Measurements from ENCODE around the gene ZNF408. TPM values are rescaled to one million over a fixed set of nuclear protein-coding genes. Genes with fewer than 3 reads are reported as not detected.

ZNF408 gene
- total RNA-seq, 1 experiment from 2014 or later = 14.4 TPM

- H2AFZ ChIP-seq (ENCODE audit: low read depth, low read length, poor library complexity, severe bottlenecking) = no peak overlapping the region
- POLR2A ChIA-PET = no interaction called here
- H3K4me2 ChIP-seq (ENCODE audit: low read length) = no peak overlapping the region
- no TSS peak for BruUV-seq (replicated peaks)
- peaks cover 13% of the 10 kb centered on the region for H3K79me2 ChIP-seq (ENCODE audit: insufficient read depth, low read length)
- no peak overlapping the region for H3K4me3 ChIP-seq (replicated peaks in 1 of 2; ENCODE audit: low read depth in 1 of 2, low read length in 2 of 2)
- TF ChIP-seq SRF (IDR thresholded peaks at IDR 0.05; ENCODE audit: low read depth) = no peak
- no peak for TF ChIP-seq SP1 (IDR thresholded peaks at IDR 0.05; ENCODE audit: low read depth)
- TF ChIP-seq, protein P1, sequence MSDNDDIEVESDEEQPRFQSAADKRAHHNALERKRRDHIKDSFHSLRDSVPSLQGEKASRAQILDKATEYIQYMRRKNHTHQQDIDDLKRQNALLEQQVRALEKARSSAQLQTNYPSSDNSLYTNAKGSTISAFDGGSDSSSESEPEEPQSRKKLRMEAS (IDR thresholded peaks at IDR 0.05) = no peak
- no peak for TF ChIP-seq ZFX (IDR thresholded peaks at IDR 0.05)
- TF ChIP-seq ZNF274 (IDR thresholded peaks at IDR 0.05; ENCODE audit: low read depth, low read length) = no peak
- TF ChIP-seq TCF7L2 (IDR thresholded peaks at IDR 0.05; ENCODE audit: borderline replicate concordance, extremely low read depth, insufficient read depth, insufficient read length) = no peak
- no peak for TF ChIP-seq CBX3 (IDR thresholded peaks at IDR 0.05; ENCODE audit: low read depth)
- peaks cover 0 to 13% of the 10 kb centered on the region in 2 experiments; a peak in 1 of 4 replicates for H3K4me1 ChIP-seq (ENCODE audit: control insufficient read depth in 1 of 2, insufficient read depth in 2 of 2, low read length in 2 of 2)
- no peak overlapping the region for H3K9ac ChIP-seq (ENCODE audit: low read length)
- CTCF ChIA-PET = no interaction called here
- DNase-seq (ENCODE audit: low read depth, low spot score) = no peak
- H4K20me1 ChIP-seq (ENCODE audit: insufficient read depth) = no peaks in the 10 kb centered on the region
- intact Hi-C loops (cut with micrococcal nuclease) = no loop called here
- H3K36me3 ChIP-seq (ENCODE audit: control insufficient read depth in 1 of 2, insufficient read depth in 2 of 2, low read length in 2 of 2) = peaks cover 0 to 6% of the 10 kb centered on the region in 2 experiments; a peak in 1 of 4 replicates
- no peaks in the 10 kb centered on the region for H3K9me3 ChIP-seq (ENCODE audit: control insufficient read depth in 1 of 2, insufficient read depth in 1 of 2, low read depth in 1 of 2, low read length in 2 of 2)
- no peak overlapping the region for H3K27ac ChIP-seq (ENCODE audit: low read depth, low read length)
- ATAC-seq = no peak
- no peaks in the 10 kb centered on the region for H3K27me3 ChIP-seq (ENCODE audit: insufficient read depth, low read length)
- no peaks in the 10 kb centered on the region for H3K9me2 ChIP-seq (ENCODE audit: insufficient read depth)
- RAD21 ChIA-PET (ENCODE audit: low non-redundant PET in 1 of 2, low total read pairs in 2 of 2, uncharacterized antibody in 2 of 2, unreplicated experiment in 2 of 2) = no interaction called here
These were observed 5.3 kb upstream of the ZNF408 start for GRCh38 chr11:46695345-46696211.

- CTCF ChIA-PET = no interaction called here
- no peak for TF ChIP-seq EZH2phosphoT487 (IDR thresholded peaks at IDR 0.05; ENCODE audit: borderline replicate concordance)
- BruUV-seq (replicated peaks) = no TSS peak
- no peak overlapping the region for H2AFZ ChIP-seq (ENCODE audit: low read depth, low read length, poor library complexity, severe bottlenecking)
- no peaks in the 10 kb centered on the region for H3K9me3 ChIP-seq (ENCODE audit: control insufficient read depth in 1 of 2, insufficient read depth in 1 of 2, low read depth in 1 of 2, low read length in 2 of 2)
- no peaks in the 10 kb centered on the region for H4K20me1 ChIP-seq (ENCODE audit: insufficient read depth)
- peaks cover 0 to 6% of the 10 kb centered on the region in 2 experiments; a peak in 1 of 4 replicates for H3K36me3 ChIP-seq (ENCODE audit: control insufficient read depth in 1 of 2, insufficient read depth in 2 of 2, low read length in 2 of 2)
- POLR2A ChIA-PET = no interaction called here
- DNase-seq (ENCODE audit: low read depth, low spot score) = no peak
- no peak overlapping the region for H3K4me2 ChIP-seq (ENCODE audit: low read length)
- intact Hi-C loops (cut with micrococcal nuclease) = no loop called here
- H3K4me3 ChIP-seq (replicated peaks in 1 of 2; ENCODE audit: low read depth in 1 of 2, low read length in 2 of 2) = no peak overlapping the region
- H3K9me2 ChIP-seq (ENCODE audit: insufficient read depth) = no peaks in the 10 kb centered on the region
- peaks cover 0 to 13% of the 10 kb centered on the region in 2 experiments; a peak in 1 of 4 replicates for H3K4me1 ChIP-seq (ENCODE audit: control insufficient read depth in 1 of 2, insufficient read depth in 2 of 2, low read length in 2 of 2)
- H3K27ac ChIP-seq (ENCODE audit: low read depth, low read length) = no peak overlapping the region
- RAD21 ChIA-PET (ENCODE audit: low non-redundant PET in 1 of 2, low total read pairs in 2 of 2, uncharacterized antibody in 2 of 2, unreplicated experiment in 2 of 2) = no interaction called here
- H3K27me3 ChIP-seq (ENCODE audit: insufficient read depth, low read length) = no peaks in the 10 kb centered on the region
- H3K9ac ChIP-seq (ENCODE audit: low read length) = no peak overlapping the region
- no peak for ATAC-seq
- peaks cover 16% of the 10 kb centered on the region for H3K79me2 ChIP-seq (ENCODE audit: insufficient read depth, low read length)
These were observed 4.6 kb upstream of the ZNF408 start for GRCh38 chr11:46696212-46696558.

Data from HCT116 (cell line).